Endothelial cell of umbilical vein (primary cell): ENCODE data around the gene ZNF768. TPM values are rescaled to one million over a fixed set of nuclear protein-coding genes. Genes with fewer than 3 reads are reported as not detected.
"Not testable (repeated sequence)": the region's sequence is repeated elsewhere in the genome, so short reads cannot be mapped to it uniquely, and the experiment has no call there.

Experiments used
- BruUV-seq: library from RNA; stranded (reverse); fragments of 400-500 nt; replicated peaks from 2 replicates; lab custom pipeline; 2021; lab: Mats Ljungman, UMichigan
- CTCF ChIA-PET: fragments of 300-600, 350-600 bp; sonication (Branson Sonifier 250); formaldehyde crosslinking; loops from one replicate; lab custom pipeline; 2021; ENCODE audit warnings: antibody characterized with exemption, inconsistent platforms; lab: Charles Lee
- POLR2A ChIA-PET: fragments of 300-600, 350-600 bp; sonication (Branson Sonifier 250); formaldehyde crosslinking; loops from one replicate; lab custom pipeline; 2021; ENCODE audit warnings: antibody characterized with exemption, inconsistent platforms; lab: Charles Lee
- DNase-seq: peaks from one replicate; pipeline ENCODE4 v3.0.0-alpha.2; 2011; ENCODE audit warnings: low read depth, low spot score
- FAIRE-seq: peaks from 2 replicates; lab custom pipeline; 2011; peaks lifted over from hg19 to GRCh38; lab: Jason Lieb, UNC
- H2AFZ ChIP-seq: 2 replicates; pipeline ENCODE4 v1.6.0; 2012; ENCODE audit warnings: low read depth, low read length, control low read depth, inconsistent platforms
- H3K27ac ChIP-seq: 2 replicates; pipeline ENCODE4 v1.5.1; 2011; ENCODE audit warnings: low read depth, mild to moderate bottlenecking, control low read depth, low read length, moderate library complexity; ENCODE audit not compliant: insufficient read depth
- H3K27me3 ChIP-seq, 2 experiments: 2 replicates each; pipeline versions ENCODE4 v1.6.0 to v1.6.1; 2011; ENCODE audit warnings: low read length in 2 of 2, mixed read lengths in 1 of 2; ENCODE audit not compliant: control insufficient read depth in 2 of 2, insufficient read depth in 2 of 2
- H3K36me3 ChIP-seq, 2 experiments: 2 replicates in 1 of 2; 3 replicates in 1 of 2; pipeline ENCODE4 v1.5.1; 2011; ENCODE audit warnings: low read length in 2 of 2, mild to moderate bottlenecking in 1 of 2, moderate library complexity in 1 of 2; ENCODE audit not compliant: control insufficient read depth in 2 of 2, insufficient read depth in 2 of 2; ENCODE audit errors: extremely low read depth in 1 of 2
- H3K4me1 ChIP-seq: 3 replicates; pipeline ENCODE4 v1.5.1; 2011; ENCODE audit warnings: mild to moderate bottlenecking, low read length; ENCODE audit not compliant: control insufficient read depth, insufficient read depth; ENCODE audit errors: extremely low read depth
- H3K4me2 ChIP-seq: 2 replicates; pipeline ENCODE4 v1.6.1; 2011; ENCODE audit warnings: low read length, control low read depth, mixed read lengths; ENCODE audit not compliant: insufficient read depth
- H3K4me3 ChIP-seq, 3 experiments: fragments of 200-600 bp in 1 of 3; sonication (generic), shearing (Covaris generic) in 1 of 3; replicated peaks in 1 of 3; 2 replicates each; pipeline ENCODE4 v1.5.1; 2011 to 2016; ENCODE audit warnings: control low read depth in 3 of 3, low read length in 3 of 3, mild to moderate bottlenecking in 2 of 3, inconsistent platforms in 1 of 3, low read depth in 1 of 3, moderate library complexity in 1 of 3; ENCODE audit not compliant: insufficient read depth in 1 of 3
- H3K79me2 ChIP-seq: 2 replicates; pipeline ENCODE4 v1.6.0; 2012; ENCODE audit warnings: low read length, inconsistent platforms; ENCODE audit not compliant: control insufficient read depth, insufficient read depth
- H3K9ac ChIP-seq: replicated peaks from 2 replicates; pipeline ENCODE3; 2011; ENCODE audit warnings: low read length, control low read depth; ENCODE audit not compliant: insufficient read depth; ENCODE audit errors: extremely low read depth
- H3K9me1 ChIP-seq: replicated peaks from 3 replicates; pipeline ENCODE4 v1.6.0; 2011; ENCODE audit warnings: mild to moderate bottlenecking, low read length; ENCODE audit not compliant: control insufficient read depth, insufficient read depth; ENCODE audit errors: extremely low read depth
- H3K9me3 ChIP-seq: replicated peaks from 2 replicates; pipeline ENCODE4 v1.5.1; 2012; ENCODE audit warnings: low read length, inconsistent platforms; ENCODE audit not compliant: control insufficient read depth, insufficient read depth
- H4K20me1 ChIP-seq: replicated peaks from 2 replicates; pipeline ENCODE3; 2011; ENCODE audit warnings: mild to moderate bottlenecking, low read length; ENCODE audit not compliant: control insufficient read depth, insufficient read depth; ENCODE audit errors: extremely low read depth
- EZH2 ChIP-seq: IDR thresholded peaks from 2 replicates; pipeline ENCODE4 v1.6.1; 2012; ENCODE audit warnings: borderline replicate concordance, low read depth, mild to moderate bottlenecking, moderate library complexity, low read length, inconsistent platforms; ENCODE audit not compliant: severe bottlenecking
- FOS ChIP-seq: IDR thresholded peaks from 2 replicates; pipeline ENCODE4 v1.6.1; 2011; ENCODE audit warnings: mild to moderate bottlenecking, low read length, moderate library complexity, borderline replicate concordance; ENCODE audit not compliant: insufficient read depth
- GATA2 ChIP-seq: IDR thresholded peaks from 2 replicates; pipeline ENCODE4 v1.7.0; 2011; ENCODE audit warnings: low read depth, mild to moderate bottlenecking, moderate library complexity, mixed read lengths, low read length; ENCODE audit not compliant: insufficient read length, insufficient read depth
- JUN ChIP-seq: IDR thresholded peaks from 2 replicates; pipeline ENCODE4 v1.6.1; 2011; ENCODE audit warnings: borderline replicate concordance, low read depth; ENCODE audit not compliant: insufficient read length, insufficient read depth
- MYC ChIP-seq: IDR thresholded peaks from one replicate; pipeline ENCODE4 v1.6.1; 2011; ENCODE audit warnings: mild to moderate bottlenecking, low read depth, low read length
- dilution Hi-C: fragments of 300-500 bp; cut with MboI; formaldehyde crosslinking; loops from one replicate; pipeline ENCODE4 v1.15.0; 2019; ENCODE audit warnings: low sequenced_read_pairs; ENCODE audit not compliant: extremely low pct_ligation_motif_present
- intact Hi-C: fragments of 100-400 bp; cut with micrococcal nuclease; formaldehyde crosslinking; loops from one replicate; pipeline ENCODE4 v1.10.0; 2022
- polyA plus RNA-seq, 4 experiments: library from polyadenylated mRNA; depleted of rRNA in 3 of 4; stranded (reverse) in 3 of 4; unstranded in 1 of 4; fragments of >200 nt; gene quantifications; 2 replicates each; pipeline versions ENCODE4 v1.2.1 to v1.2.3, GENCODE V29; 2011 to 2012; ENCODE audit warnings: missing spikeins in 1 of 4
- total RNA-seq: library from RNA; stranded (reverse); gene quantifications from 2 replicates; pipeline ENCODE4 v1.2.3, GENCODE V29; 2021

The ZNF768 gene
- total and polyA plus RNA-seq, 2 donors (not counting 3 experiments of a cell fraction or from before 2014, with no cell fraction given), result 24.2 to 24.7 TPM

- Histone ChIP-seq H3K9me1 (no peaks in the 10 kb centered on the region), H3K79me2 (no peaks in the 10 kb centered on the region), H3K4me1 (peaks cover 12% of the 10 kb centered on the region), H3K36me3 (no peaks in the 10 kb centered on the region), H3K27me3 (no peaks in the 10 kb centered on the region), H4K20me1 (no peaks in the 10 kb centered on the region), H3K9me3 (no peaks in the 10 kb centered on the region), H3K4me3 (no peak overlapping the region), H3K27ac (peak overlapping the region; percentile 29), H2AFZ (no peak overlapping the region), H3K4me2 (no peak overlapping the region), H3K9ac (peak overlapping the region; percentile 24)
- intact Hi-C loops, result no loop called here
- CTCF ChIA-PET, result no interaction called here
- dilution Hi-C loops, result no loop called here
- POLR2A ChIA-PET, result no interaction called here
- DNase-seq, result peak; percentile 59
- FAIRE-seq, result peak; percentile 96
- TF ChIP-seq JUN (peak; percentile 73), EZH2 (no peak), FOS (peak; percentile 60), GATA2 (no peak), MYC (no peak)
- BruUV-seq, result no TSS peak
These were observed 15.3 kb upstream of the ZNF768 start for GRCh38 chr16:30541502-30542329.

- peaks cover 13% of the 10 kb centered on the region for H3K4me1 ChIP-seq
- H4K20me1 ChIP-seq, H3K79me2 ChIP-seq, H3K27ac ChIP-seq, DNase-seq, H3K4me2 ChIP-seq, BruUV-seq, H3K27me3 ChIP-seq, H3K4me3 ChIP-seq, H3K36me3 ChIP-seq, H3K9me3 ChIP-seq, dilution Hi-C loops, H3K9me1 ChIP-seq, H2AFZ ChIP-seq, POLR2A ChIA-PET, FAIRE-seq, intact Hi-C loops, H3K9ac ChIP-seq: not testable (repeated sequence)
- CTCF ChIA-PET, result interaction anchor here (1.1 kb wide), 1 partner anchor 17 kb away, joined by 3 read pairs; the partner anchor contains the start of gene ZNF764
These were observed 14.6 kb upstream of the ZNF768 start for GRCh38 chr16:30540916-30541464.

GRCh38 chr16:30539986-30540526 is 13.7 kb upstream of the ZNF768 start:
- H3K4me1 ChIP-seq, result peaks cover 22% of the 10 kb centered on the region
- POLR2A ChIA-PET, H3K9ac ChIP-seq, dilution Hi-C loops, H4K20me1 ChIP-seq, H3K4me3 ChIP-seq, H3K27me3 ChIP-seq, FAIRE-seq, H3K9me3 ChIP-seq, H3K4me2 ChIP-seq, H3K9me1 ChIP-seq, BruUV-seq, H3K36me3 ChIP-seq, intact Hi-C loops, DNase-seq, H3K27ac ChIP-seq, H3K79me2 ChIP-seq, H2AFZ ChIP-seq: not testable (repeated sequence)
- CTCF ChIA-PET, result interaction anchor here (1.1 kb wide), 1 partner anchor 18 kb away, joined by 3 read pairs; the partner anchor contains the start of gene ZNF764
